ENCODE measurements around the gene MTG2.
"Not testable (repeated sequence)": the region's sequence is repeated elsewhere in the genome, so short reads cannot be mapped to it uniquely, and the experiment has no call there.

MTG2 gene

GRCh38 chr20:62145688-62146018 lies 37.2 kb upstream of the MTG2 start:
- DNase-seq (ENCODE audit: low spot score): no peak

- no peak for DNase-seq (ENCODE audit: low spot score)
These were observed 36.6 kb upstream of the MTG2 start for GRCh38 chr20:62146019-62146755.

- no peak for DNase-seq (ENCODE audit: low spot score)
These were observed 35.7 kb upstream of the MTG2 start for GRCh38 chr20:62147125-62147524.

- DNase-seq (ENCODE audit: low spot score): no peak
These were observed 35.3 kb upstream of the MTG2 start for GRCh38 chr20:62147528-62147927.

DNA sequence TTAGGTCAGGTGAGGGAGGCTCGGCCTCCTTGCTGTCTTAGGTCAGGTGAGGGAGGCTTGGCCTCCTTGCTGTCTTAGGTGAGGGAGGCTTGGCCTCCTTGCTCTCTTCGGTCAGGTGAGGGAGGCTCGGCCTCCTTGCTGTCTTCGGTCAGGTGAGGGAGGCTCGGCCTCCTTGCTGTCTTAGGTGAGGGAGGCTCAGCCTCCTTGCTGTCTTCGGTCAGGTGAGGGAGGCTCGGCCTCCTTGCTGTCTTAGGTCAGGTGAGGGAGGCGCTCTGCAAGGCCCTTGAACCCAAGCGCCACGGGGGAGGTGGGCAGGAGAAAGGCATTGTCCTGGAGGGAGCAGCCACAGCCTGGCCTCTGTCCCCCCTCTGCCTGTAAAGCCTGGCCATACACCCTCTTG lies 34.4 kb upstream of the MTG2 start:
- not testable (repeated sequence) for DNase-seq (ENCODE audit: low spot score)

GRCh38 chr20:62148908-62149314 lies 33.9 kb upstream of the MTG2 start:
- DNase-seq (ENCODE audit: low spot score): no peak

DNA sequence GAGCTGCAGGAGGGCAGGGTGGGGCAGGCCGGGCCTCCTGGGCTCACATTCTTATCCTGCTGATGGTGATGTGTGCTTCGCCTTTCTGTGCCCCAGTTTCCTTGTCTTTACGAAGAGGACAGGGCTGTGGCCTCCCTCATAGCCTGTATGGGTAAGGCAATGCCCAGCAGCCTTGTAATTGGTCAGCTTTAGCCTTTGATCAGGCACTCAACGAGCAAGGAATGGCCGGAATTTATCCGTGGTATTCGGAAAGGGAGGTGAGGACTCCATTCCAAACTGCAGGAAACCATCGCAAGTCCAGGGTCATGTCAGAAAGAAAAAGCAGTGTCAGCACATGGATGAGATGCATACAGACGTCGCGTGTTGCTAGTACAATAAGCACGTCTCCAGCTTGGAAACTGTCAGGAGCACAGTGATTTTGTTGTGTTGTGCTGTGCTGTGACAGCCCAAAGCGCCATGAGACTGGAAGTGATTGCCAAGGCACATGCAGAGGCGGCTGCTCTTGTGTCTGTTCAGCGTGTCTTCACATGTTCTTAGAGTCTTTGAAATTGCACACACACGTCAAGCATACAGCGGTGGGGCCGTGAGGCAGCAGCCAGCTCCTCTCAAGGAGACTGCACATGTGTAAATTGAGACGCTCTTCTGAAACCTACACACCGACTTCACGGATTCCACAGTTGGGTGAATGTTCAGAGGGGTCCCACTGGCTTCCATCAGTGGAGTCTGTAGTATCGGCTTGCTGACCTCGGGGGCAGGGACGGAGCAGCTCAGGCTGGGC lies 33.1 kb upstream of the MTG2 start:
- no peak for DNase-seq (ENCODE audit: low spot score)

GRCh38 chr20:62150310-62150575 lies 32.6 kb upstream of the MTG2 start:
- DNase-seq (ENCODE audit: low spot score): no peak

GRCh38 chr20:62151225-62151624 lies 31.6 kb upstream of the MTG2 start:
- DNase-seq (ENCODE audit: low spot score): no peak

DNA sequence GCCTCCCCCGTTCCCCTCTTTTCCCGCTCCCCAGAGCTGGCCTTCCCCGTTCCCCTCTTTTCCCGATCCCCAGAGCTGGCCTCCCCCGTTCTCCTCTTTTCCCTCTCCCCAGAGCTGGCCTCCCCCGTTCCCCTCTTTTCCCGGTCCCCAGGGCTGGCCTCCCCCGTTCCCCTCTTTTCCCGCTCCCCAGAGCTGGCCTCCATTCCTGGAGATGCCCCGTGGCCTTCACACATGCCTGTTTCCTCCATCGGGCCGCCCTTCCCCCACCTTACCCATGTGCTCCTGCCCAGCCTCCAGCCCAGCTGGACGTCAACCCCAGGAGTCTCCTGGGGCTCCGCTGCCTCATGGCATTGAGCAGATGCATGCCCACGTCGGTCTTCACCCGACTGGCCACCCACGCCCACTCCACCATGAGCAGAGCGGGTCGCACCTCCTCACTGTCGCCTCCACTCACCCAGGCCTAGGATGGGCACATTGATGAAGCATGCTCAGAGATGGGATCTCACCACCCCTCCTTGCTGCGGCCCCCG lies 30.9 kb upstream of the MTG2 start:
- DNase-seq (ENCODE audit: low spot score): no peak

DNA sequence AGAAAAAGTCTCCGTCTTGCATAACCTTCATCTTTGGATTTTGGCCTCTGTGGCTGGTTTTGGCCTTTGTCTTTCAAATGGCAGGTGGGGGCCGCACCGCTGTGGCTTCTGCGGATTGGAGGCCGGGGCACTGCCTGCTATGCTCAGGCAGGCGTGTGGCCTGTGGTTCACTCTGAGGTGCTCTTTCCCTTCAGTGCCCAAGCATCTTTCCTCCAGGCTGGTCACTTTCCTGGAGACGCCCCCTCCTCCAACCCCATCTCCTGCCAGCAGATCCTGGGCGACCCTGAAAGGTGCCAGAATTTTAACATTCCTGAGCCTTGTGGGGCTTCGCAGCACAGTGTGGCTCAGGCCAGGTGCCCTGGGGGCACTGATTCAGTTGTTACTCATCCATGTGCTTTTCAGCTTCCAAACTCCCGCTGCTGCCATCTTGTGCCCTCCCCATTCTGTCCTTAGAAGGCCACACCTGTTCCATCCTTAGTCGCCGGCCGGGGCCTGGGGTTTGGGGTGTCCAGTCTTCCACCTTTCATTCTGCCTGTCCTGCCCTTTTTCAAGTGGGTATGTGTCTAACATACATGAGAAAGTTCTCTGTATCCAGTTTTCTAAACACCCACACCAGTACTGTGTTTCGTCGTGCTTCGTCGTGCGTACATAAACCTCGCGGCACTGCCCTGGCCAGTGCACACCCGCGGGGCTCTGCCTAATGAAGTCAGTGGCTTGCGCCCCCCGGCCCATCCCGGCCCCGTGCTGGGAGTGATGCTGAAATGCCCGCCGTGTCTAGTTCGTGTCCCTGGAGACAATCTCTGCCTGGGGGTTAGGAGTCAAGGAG lies 27.2 kb upstream of the MTG2 start:
- DNase-seq (ENCODE audit: low spot score): no peak

DNA sequence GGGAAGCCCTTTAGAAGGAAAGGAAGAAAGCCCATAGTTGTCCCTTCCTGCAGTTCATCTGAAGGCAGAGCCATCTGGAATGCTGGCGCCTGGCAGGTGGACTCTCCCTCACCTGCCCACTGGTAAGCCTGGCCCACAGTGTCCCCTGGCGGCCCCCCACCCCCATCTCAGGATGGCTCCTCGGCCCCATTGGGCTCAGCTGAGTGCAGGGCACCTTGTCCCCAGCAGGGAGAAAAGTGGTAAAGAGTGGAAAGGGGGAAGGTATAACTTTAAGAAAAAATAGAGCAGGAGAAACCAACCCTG lies 26.6 kb upstream of the MTG2 start:
- DNase-seq (ENCODE audit: low spot score): no peak

- DNase-seq (ENCODE audit: low spot score): no peak
These were observed 26.0 kb upstream of the MTG2 start for GRCh38 chr20:62156592-62157386.

DNA sequence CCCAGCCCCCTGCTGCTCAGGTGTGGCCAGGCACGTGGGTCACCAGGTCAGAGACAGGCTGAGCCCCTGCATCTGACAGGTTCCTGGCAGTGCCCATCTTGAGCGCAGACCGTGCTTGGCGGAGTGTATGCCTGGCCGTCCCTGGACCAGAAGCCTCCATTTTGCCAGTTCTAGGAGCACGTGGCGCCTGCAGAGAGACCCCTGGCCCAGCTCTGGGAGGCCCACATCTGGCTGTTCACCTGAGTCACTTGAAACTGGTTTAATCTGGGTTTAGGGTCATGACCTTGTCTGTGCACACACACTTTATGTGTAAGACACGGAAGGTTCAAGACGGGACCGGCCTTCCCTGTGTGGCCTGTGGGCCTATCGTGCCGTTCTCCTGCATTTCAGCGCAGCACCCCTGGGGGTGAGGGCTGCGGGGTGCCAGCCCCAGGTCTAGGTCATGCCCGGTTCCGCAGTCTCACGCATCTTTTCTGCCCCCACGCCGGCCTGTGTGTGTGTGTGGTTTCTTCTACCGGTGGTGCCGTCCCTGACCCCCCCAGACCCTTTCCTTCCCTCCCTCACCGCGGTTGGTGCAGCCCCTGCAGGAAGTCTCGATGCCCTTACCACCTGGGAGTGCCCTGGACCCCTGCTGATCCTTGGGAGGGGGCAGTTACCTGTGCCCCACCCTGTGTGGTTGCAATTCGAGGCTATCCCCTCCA lies 25.3 kb upstream of the MTG2 start:
- no peak for DNase-seq (ENCODE audit: low spot score)

DNA sequence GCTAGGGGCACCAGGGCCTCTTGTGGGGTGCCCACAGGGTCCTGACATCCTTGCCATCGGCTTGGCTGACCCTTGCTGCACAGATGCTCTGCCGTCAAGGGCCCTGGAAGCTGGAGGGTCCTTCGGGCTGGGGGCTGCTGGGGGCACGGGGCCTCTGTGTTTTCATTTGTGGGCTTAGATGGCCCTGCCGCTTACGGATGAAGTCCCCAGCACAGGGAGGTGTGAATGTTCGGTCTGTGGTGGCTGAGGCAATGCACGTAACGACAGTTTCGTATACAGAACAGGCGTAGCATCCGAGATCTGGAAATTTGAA lies 24.8 kb upstream of the MTG2 start:
- DNase-seq (ENCODE audit: low spot score): no peak

- DNase-seq (ENCODE audit: low spot score): no peak
These were observed 24.3 kb upstream of the MTG2 start for GRCh38 chr20:62158541-62158940.

GRCh38 chr20:62159052-62159451 lies 23.8 kb upstream of the MTG2 start:
- DNase-seq (ENCODE audit: low spot score): no peak

- DNase-seq (ENCODE audit: low spot score): no peak
These were observed 23.0 kb upstream of the MTG2 start for GRCh38 chr20:62159839-62160238.

DNA sequence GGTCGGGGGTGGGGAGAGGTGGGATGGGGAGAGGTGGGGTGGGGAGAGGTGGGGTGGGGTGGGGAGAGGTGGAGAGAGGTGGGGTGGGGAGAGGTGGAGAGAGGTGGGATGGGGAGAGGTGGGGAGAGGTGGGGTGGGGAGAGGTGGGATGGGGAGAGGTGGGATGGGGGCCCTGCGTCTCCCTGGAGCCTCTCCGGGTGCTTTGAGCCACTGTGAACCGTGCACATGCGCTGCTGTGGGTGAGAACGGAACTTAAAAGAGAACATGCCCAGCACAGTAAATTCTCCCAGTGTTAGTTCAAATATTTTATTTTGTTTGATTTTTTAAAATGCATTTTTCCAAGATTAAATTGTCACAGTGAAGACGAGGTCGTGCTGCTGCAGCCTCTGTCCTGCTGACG lies 22.6 kb upstream of the MTG2 start:
- no peak for DNase-seq (ENCODE audit: low spot score)

DNA sequence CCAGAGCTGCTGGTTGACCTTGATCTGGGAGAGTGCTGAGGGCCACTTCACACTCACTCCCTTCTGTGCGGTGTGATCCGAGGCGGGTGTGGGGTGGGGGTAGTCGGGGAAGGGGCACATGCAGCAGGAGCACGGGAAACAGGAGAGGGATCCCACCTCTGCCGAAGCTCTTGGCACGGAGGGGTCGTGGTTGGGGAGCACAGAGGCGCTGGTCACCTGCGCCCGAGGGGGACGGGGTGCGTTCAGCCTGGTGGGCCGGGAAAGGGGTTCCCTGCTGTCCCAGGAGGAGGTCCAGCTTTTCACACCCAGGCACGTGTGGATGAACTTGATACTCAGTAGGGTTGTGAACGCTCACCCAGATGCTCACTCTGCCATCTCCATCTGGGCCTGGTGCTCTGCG lies 22.0 kb upstream of the MTG2 start:
- no peak for DNase-seq (ENCODE audit: low spot score)

GRCh38 chr20:62161347-62161746 lies 21.5 kb upstream of the MTG2 start:
- no peak for DNase-seq (ENCODE audit: low spot score)
